Liver (tissue), 9 donors: Measurements from ENCODE around the gene MAPK1. TPM values are rescaled to one million over a fixed set of nuclear protein-coding genes. Genes with fewer than 3 reads are reported as not detected.

Source experiments
- DNase-seq: peaks from one replicate; pipeline ENCODE4 v3.0.0-alpha.2; 2017; ENCODE audit warnings: low spot score
- H3K27ac ChIP-seq, 2 donors: one replicate each; pipeline ENCODE4 v1.7.0; 2013; ENCODE audit warnings: inconsistent platforms in 2 of 2, low read length in 2 of 2, control low read depth in 1 of 2, low read depth in 1 of 2, mild to moderate bottlenecking in 1 of 2
- H3K27me3 ChIP-seq, 4 donors: one replicate each; pipeline versions ENCODE4 v1.6.1 to v1.7.0; 2013; ENCODE audit warnings: low read length in 3 of 4, inconsistent platforms in 1 of 4, mild to moderate bottlenecking in 1 of 4, moderate library complexity in 1 of 4; ENCODE audit not compliant: control insufficient read depth in 4 of 4, insufficient read depth in 4 of 4
- H3K36me3 ChIP-seq, 4 donors: one replicate each; pipeline versions ENCODE4 v1.6.1 to v1.7.0; 2013; ENCODE audit warnings: low read length in 3 of 4, mild to moderate bottlenecking in 3 of 4, low read depth in 1 of 4, moderate library complexity in 1 of 4; ENCODE audit not compliant: control insufficient read depth in 4 of 4, insufficient read depth in 3 of 4
- H3K4me1 ChIP-seq, 4 donors: one replicate each; pipeline versions ENCODE4 v1.6.1 to v1.7.0; 2013; ENCODE audit warnings: low read length in 3 of 4, mild to moderate bottlenecking in 3 of 4, moderate library complexity in 1 of 4; ENCODE audit not compliant: control insufficient read depth in 4 of 4, insufficient read depth in 4 of 4
- H3K4me3 ChIP-seq, 3 donors: one replicate each; pipeline versions ENCODE4 v1.6.1 to v1.7.0; 2013; ENCODE audit warnings: low read length in 3 of 3, control low read depth in 1 of 3, low read depth in 1 of 3, mild to moderate bottlenecking in 1 of 3
- H3K9ac ChIP-seq, 2 donors: one replicate each; pipeline ENCODE4 v1.7.0; 2013; ENCODE audit warnings: low read length in 2 of 2, mild to moderate bottlenecking in 2 of 2, moderate library complexity in 2 of 2, control low read depth in 1 of 2, low read depth in 1 of 2
- H3K9me3 ChIP-seq, 4 donors: one replicate each; pipeline versions ENCODE4 v1.6.1 to v1.7.0; 2013; ENCODE audit warnings: low read length in 3 of 4; ENCODE audit not compliant: control insufficient read depth in 4 of 4
- ATF3 ChIP-seq: IDR thresholded peaks from 2 replicates; pipeline ENCODE4 v1.6.1; 2016; ENCODE audit warnings: antibody characterized with exemption
- CTCF ChIP-seq: fragments of 150-350 bp; IDR thresholded peaks from 2 replicates; pipeline ENCODE4 v1.5.1; 2017; ENCODE audit warnings: improper control_type of control experiment, low read depth, low read length; ENCODE audit not compliant: missing input control
- GABPA ChIP-seq, 2 donors: IDR thresholded peaks in 1 of 2; conservative IDR thresholded peaks in 1 of 2; 2 replicates each; pipeline ENCODE4 v1.6.1; 2016; ENCODE audit warnings: antibody characterized with exemption in 2 of 2, mild to moderate bottlenecking in 1 of 2, moderate library complexity in 1 of 2
- HNF4A ChIP-seq, 2 donors: conservative IDR thresholded peaks; 2 replicates each; pipeline ENCODE4 v1.6.1; 2016; ENCODE audit warnings: antibody characterized with exemption in 2 of 2, mild to moderate bottlenecking in 2 of 2
- NR2F2 ChIP-seq: IDR thresholded peaks from 2 replicates; pipeline ENCODE4 v1.6.1; 2016; ENCODE audit warnings: antibody characterized with exemption
- RAD21 ChIP-seq, 2 donors: IDR thresholded peaks; 2 replicates each; pipeline ENCODE4 v1.6.1; 2016; ENCODE audit warnings: antibody characterized with exemption in 2 of 2, mild to moderate bottlenecking in 2 of 2
- RXRA ChIP-seq, 2 donors: IDR thresholded peaks; 2 replicates each; pipeline ENCODE4 v1.6.1; 2017 to 2018; ENCODE audit warnings: antibody characterized with exemption in 2 of 2, mild to moderate bottlenecking in 1 of 2
- TAF1 ChIP-seq: conservative IDR thresholded peaks from 2 replicates; pipeline ENCODE4 v1.6.1; 2016; ENCODE audit warnings: antibody characterized with exemption, mild to moderate bottlenecking
- YY1 ChIP-seq: IDR thresholded peaks from 2 replicates; pipeline ENCODE4 v1.6.1; 2016; ENCODE audit warnings: antibody characterized with exemption, mild to moderate bottlenecking
- WGBS: extraction: QIAGEN DNeasy Blood & Tissue Kit; methylation state at CpG from one replicate; pipeline ENCODE4 v1.1.7; 2013; 5-methylcytosine and 5-hydroxymethylcytosine counted together
- polyA plus RNA-seq, 2 donors: library from polyadenylated mRNA; stranded (reverse) in 1 of 2; unstranded in 1 of 2; fragments of 200-250 nt in 1 of 2; fragments of >200 nt in 1 of 2; fragmentation: Nextera tagmentation in 1 of 2; extraction: Ambion mirVana in 1 of 2; gene quantifications; one replicate each; pipeline versions ENCODE4 v1.2.1 to v1.2.3, GENCODE V29; 2013 to 2015
- total RNA-seq, 2 donors: library from RNA; depleted of rRNA; stranded (reverse); fragments of >200 nt; gene quantifications; one replicate each; pipeline ENCODE4 v1.2.3, GENCODE V29; 2014
- TF ChIP-seq, protein P1 (sequence below): IDR thresholded peaks from 2 replicates; pipeline ENCODE4 v1.6.1; 2016; ENCODE audit warnings: antibody characterized with exemption, mild to moderate bottlenecking
- TF ChIP-seq, protein P2 (sequence below): IDR thresholded peaks from 2 replicates; pipeline ENCODE4 v1.6.1; 2016; ENCODE audit warnings: antibody characterized with exemption
- TF ChIP-seq, protein P3 (sequence below): IDR thresholded peaks from 2 replicates; pipeline ENCODE4 v1.6.1; 2016; ENCODE audit warnings: antibody characterized with exemption
- donor health status: healthy.
- donor health status: healthy.
- donor health status: healthy.
- donor health status: healthy.
- donor health status: healthy.

Gene MAPK1
- total and polyA plus RNA-seq, 4 donors: 8.3 to 31.8 (median 22.8) TPM

DNA sequence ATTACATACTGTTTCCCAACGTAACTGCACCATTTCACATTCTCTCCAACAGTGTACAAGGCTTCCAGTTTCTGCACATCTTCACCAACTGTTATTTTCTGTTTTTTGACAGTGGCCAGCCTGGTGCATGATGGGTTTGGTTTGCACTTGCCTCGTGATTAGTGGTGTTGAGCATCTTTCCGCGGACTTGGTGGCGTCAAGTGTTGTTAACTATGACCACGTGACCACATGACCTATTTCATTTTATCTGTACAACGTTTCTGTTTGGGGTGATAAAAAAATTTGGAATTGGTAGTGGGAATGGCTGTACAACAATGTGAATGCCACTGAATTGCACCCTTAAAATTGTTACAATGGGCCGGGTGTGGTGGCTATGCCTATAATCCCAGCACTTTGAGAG lies 129.4 kb downstream of the MAPK1 start:
- H3K9me3 ChIP-seq: no peaks in the 10 kb centered on the region
- DNase-seq: no peak
- no peak overlapping the region for H3K9ac ChIP-seq
- H3K4me3 ChIP-seq: no peak overlapping the region
- no peaks in the 10 kb centered on the region for H3K27me3 ChIP-seq
- WGBS: 84% methylated on average over 8 of the region's 8 CpGs
- H3K4me1 ChIP-seq: peaks cover 3 to 12% (median 10%) of the 10 kb centered on the region in 4 donors
- H3K36me3 ChIP-seq: no peaks in the 10 kb centered on the region
- TF ChIP-seq ATF3: no peak
- TF ChIP-seq RXRA (IDR thresholded peaks at IDR 0.05): no peak
- TF ChIP-seq NR2F2: no peak
- TF ChIP-seq, protein P1, sequence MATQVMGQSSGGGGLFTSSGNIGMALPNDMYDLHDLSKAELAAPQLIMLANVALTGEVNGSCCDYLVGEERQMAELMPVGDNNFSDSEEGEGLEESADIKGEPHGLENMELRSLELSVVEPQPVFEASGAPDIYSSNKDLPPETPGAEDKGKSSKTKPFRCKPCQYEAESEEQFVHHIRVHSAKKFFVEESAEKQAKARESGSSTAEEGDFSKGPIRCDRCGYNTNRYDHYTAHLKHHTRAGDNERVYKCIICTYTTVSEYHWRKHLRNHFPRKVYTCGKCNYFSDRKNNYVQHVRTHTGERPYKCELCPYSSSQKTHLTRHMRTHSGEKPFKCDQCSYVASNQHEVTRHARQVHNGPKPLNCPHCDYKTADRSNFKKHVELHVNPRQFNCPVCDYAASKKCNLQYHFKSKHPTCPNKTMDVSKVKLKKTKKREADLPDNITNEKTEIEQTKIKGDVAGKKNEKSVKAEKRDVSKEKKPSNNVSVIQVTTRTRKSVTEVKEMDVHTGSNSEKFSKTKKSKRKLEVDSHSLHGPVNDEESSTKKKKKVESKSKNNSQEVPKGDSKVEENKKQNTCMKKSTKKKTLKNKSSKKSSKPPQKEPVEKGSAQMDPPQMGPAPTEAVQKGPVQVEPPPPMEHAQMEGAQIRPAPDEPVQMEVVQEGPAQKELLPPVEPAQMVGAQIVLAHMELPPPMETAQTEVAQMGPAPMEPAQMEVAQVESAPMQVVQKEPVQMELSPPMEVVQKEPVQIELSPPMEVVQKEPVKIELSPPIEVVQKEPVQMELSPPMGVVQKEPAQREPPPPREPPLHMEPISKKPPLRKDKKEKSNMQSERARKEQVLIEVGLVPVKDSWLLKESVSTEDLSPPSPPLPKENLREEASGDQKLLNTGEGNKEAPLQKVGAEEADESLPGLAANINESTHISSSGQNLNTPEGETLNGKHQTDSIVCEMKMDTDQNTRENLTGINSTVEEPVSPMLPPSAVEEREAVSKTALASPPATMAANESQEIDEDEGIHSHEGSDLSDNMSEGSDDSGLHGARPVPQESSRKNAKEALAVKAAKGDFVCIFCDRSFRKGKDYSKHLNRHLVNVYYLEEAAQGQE: no peak
- TF ChIP-seq YY1: no peak
- TF ChIP-seq, protein P2, sequence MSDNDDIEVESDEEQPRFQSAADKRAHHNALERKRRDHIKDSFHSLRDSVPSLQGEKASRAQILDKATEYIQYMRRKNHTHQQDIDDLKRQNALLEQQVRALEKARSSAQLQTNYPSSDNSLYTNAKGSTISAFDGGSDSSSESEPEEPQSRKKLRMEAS: no peak
- TF ChIP-seq HNF4A (conservative IDR thresholded peaks at IDR 0.05): no peak
- no peak for TF ChIP-seq GABPA (IDR thresholded peaks at IDR 0.05 in 1 of 2, conservative IDR thresholded peaks at IDR 0.05 in 1 of 2)
- TF ChIP-seq, protein P3, sequence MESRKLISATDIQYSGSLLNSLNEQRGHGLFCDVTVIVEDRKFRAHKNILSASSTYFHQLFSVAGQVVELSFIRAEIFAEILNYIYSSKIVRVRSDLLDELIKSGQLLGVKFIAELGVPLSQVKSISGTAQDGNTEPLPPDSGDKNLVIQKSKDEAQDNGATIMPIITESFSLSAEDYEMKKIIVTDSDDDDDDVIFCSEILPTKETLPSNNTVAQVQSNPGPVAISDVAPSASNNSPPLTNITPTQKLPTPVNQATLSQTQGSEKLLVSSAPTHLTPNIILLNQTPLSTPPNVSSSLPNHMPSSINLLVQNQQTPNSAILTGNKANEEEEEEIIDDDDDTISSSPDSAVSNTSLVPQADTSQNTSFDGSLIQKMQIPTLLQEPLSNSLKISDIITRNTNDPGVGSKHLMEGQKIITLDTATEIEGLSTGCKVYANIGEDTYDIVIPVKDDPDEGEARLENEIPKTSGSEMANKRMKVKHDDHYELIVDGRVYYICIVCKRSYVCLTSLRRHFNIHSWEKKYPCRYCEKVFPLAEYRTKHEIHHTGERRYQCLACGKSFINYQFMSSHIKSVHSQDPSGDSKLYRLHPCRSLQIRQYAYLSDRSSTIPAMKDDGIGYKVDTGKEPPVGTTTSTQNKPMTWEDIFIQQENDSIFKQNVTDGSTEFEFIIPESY: no peak
- no peak for TF ChIP-seq TAF1
- TF ChIP-seq RAD21 (IDR thresholded peaks at IDR 0.05): no peak
- TF ChIP-seq CTCF: no peak
- H3K27ac ChIP-seq: no peak overlapping the region

- H3K36me3 ChIP-seq: no peaks in the 10 kb centered on the region
- no peaks in the 10 kb centered on the region for H3K27me3 ChIP-seq
- peaks cover 3 to 12% (median 10%) of the 10 kb centered on the region in 4 donors for H3K4me1 ChIP-seq
- TF ChIP-seq, protein P2: no peak
- TF ChIP-seq YY1 (no peak), CTCF (no peak), NR2F2 (no peak)
- no peak overlapping the region for H3K4me3 ChIP-seq
- 88% methylated on average over 9 of the region's 9 CpGs for WGBS
- H3K9me3 ChIP-seq: no peaks in the 10 kb centered on the region
- no peak overlapping the region for H3K27ac ChIP-seq
- no peak overlapping the region for H3K9ac ChIP-seq
- DNase-seq: no peak
Measured at GRCh38 chr22:21736948-21737347, 130.5 kb downstream of the MAPK1 start.
